ENCODE data around the gene EML4. TPM values are rescaled to one million over a fixed set of nuclear protein-coding genes. Genes with fewer than 3 reads are reported as not detected.

The EML4 gene
- total RNA-seq, 1 experiment from 2014 or later = 38.3 TPM

DNA sequence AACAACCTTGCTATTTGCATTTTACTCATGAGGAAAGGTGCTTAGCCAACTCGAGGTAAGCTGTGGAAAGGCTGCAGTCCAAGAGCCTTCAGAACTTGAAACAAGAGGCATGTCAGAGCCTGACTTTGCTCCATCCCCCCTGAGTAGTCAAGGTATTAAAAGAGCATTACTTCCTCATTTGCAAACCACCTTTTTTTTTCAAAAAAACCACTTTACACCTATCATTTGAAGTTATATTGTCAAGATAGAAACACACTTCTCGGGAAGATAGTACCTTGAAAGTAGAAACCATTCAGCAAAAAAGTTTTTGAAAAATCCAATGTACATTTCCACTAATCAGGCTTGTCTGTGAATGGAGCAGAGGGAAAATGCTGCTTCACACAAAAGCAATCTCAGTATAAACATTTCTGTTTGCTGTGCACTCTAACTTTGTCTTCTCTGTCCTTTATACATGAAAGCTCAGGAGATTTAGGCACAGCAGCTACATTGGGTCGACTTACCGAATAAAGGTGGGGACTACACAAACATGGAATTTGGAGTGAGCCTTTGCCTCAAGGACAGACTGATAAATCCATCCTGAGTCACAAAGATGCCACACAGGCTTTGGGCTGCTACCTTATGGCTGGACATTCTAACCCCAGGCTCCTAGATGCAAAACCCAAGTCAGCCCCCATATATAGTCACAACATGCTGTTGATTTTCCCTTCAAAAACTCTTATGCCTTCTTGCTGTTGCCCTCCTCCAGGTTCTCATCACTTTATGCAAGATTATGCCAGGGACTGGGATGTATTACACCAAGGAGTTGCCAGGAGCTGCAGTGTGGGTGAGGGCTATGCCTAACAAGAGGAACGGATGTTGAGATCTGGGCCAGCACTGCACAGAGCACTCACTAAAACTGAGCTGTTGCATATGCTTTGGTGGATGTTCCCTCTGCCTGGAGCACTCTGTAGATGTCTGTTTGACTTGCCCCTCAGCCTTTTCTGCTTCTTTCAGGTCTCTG is 41.4 kb upstream of the EML4 start:
- H3F3A ChIP-seq (ENCODE audit: low read length, unreplicated experiment) = no peaks in the 10 kb centered on the region
- no peak overlapping the region for H3K27ac ChIP-seq (ENCODE audit: low read length)
- peaks cover 14% of the 10 kb centered on the region for H3K4me1 ChIP-seq (ENCODE audit: insufficient read depth, low read length)
- H4K20me1 ChIP-seq (ENCODE audit: low read length) = no peaks in the 10 kb centered on the region
- intact Hi-C loops (cut with micrococcal nuclease) = no loop called here
- no peak for ATAC-seq
- no peaks in the 10 kb centered on the region for H3K79me2 ChIP-seq (ENCODE audit: low read length)
- ChIA-PET CTCF (no interaction called here), POLR2A (ENCODE audit: unreplicated experiment) (no interaction called here)
- no peaks in the 10 kb centered on the region for H3K9me2 ChIP-seq (replicated peaks; ENCODE audit: low read length)
- no peak for DNase-seq
- BruUV-seq (replicated peaks) = no TSS peak
- H3K4me3 ChIP-seq (ENCODE audit: low read length) = no peak overlapping the region
- TF ChIP-seq, protein P1, sequence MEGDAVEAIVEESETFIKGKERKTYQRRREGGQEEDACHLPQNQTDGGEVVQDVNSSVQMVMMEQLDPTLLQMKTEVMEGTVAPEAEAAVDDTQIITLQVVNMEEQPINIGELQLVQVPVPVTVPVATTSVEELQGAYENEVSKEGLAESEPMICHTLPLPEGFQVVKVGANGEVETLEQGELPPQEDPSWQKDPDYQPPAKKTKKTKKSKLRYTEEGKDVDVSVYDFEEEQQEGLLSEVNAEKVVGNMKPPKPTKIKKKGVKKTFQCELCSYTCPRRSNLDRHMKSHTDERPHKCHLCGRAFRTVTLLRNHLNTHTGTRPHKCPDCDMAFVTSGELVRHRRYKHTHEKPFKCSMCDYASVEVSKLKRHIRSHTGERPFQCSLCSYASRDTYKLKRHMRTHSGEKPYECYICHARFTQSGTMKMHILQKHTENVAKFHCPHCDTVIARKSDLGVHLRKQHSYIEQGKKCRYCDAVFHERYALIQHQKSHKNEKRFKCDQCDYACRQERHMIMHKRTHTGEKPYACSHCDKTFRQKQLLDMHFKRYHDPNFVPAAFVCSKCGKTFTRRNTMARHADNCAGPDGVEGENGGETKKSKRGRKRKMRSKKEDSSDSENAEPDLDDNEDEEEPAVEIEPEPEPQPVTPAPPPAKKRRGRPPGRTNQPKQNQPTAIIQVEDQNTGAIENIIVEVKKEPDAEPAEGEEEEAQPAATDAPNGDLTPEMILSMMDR (conservative IDR thresholded peaks at IDR 0.05; ENCODE audit: low read depth, low read length) = no peak
- TF ChIP-seq EZH2 (IDR thresholded peaks at IDR 0.05; ENCODE audit: low read length, unreplicated experiment) (no peak), EZH2phosphoT487 (IDR thresholded peaks at IDR 0.05; ENCODE audit: borderline replicate concordance, low read length) (no peak)
- no peak overlapping the region for H3K9ac ChIP-seq (ENCODE audit: low read length)
- no peak overlapping the region for H2AFZ ChIP-seq (ENCODE audit: low read length)
- H3K4me2 ChIP-seq (ENCODE audit: low read length) = no peak overlapping the region
- H3K27me3 ChIP-seq (ENCODE audit: low read length) = no peaks in the 10 kb centered on the region
- H3K36me3 ChIP-seq (ENCODE audit: low read depth, low read length) = no peaks in the 10 kb centered on the region
- H3K9me3 ChIP-seq (ENCODE audit: low read length) = no peaks in the 10 kb centered on the region

DNA sequence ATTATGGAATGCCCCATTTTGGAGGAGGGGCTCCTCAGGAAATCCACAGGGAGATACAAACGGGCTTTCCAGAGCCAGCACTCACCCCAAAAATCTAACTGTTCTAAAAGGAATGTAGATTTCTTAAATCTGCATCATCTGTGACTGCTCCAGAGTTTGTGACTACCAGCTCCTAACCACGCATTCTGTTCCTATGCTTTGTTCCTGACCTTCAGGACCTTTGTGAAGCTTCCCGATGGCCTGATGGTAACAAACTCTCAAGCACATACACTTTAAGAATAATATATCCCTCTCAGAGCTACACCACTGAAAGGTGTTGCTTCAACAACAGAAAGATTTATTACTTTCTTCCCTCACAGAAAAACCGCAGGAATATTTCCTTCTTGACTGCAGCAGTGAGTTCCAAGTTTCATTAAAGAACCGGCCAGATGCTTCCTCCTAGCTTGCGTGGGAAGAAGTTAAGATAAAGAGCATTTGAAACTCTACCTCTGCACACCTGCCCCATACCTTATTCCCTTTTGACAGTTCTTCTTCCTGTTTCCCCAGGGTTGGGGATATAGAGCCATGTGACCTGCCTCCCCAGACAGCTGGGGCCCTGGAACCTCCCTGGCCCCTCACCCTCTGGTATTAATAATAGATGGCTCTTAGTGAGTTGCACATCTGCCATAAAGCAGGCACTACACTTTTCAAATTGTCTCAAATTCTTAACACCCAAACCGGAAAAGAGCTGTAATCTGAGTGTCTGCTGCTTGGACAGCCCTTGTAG is 40.2 kb upstream of the EML4 start:
- no peaks in the 10 kb centered on the region for H3K9me3 ChIP-seq (ENCODE audit: low read length)
- DNase-seq (no peak), ATAC-seq (no peak)
- no peaks in the 10 kb centered on the region for H3K9me2 ChIP-seq (replicated peaks; ENCODE audit: low read length)
- no peaks in the 10 kb centered on the region for H3F3A ChIP-seq (ENCODE audit: low read length, unreplicated experiment)
- no TSS peak for BruUV-seq (replicated peaks)
- no peaks in the 10 kb centered on the region for H3K79me2 ChIP-seq (ENCODE audit: low read length)
- TF ChIP-seq, protein P1 (conservative IDR thresholded peaks at IDR 0.05; ENCODE audit: low read depth, low read length) = no peak
- TF ChIP-seq EZH2 (IDR thresholded peaks at IDR 0.05; ENCODE audit: low read length, unreplicated experiment) = no peak
- no peak for TF ChIP-seq EZH2phosphoT487 (IDR thresholded peaks at IDR 0.05; ENCODE audit: borderline replicate concordance, low read length)
- no peaks in the 10 kb centered on the region for H3K27me3 ChIP-seq (ENCODE audit: low read length)
- no peak overlapping the region for H3K27ac ChIP-seq (ENCODE audit: low read length)
- H3K9ac ChIP-seq (ENCODE audit: low read length) = no peak overlapping the region
- no peak overlapping the region for H3K4me3 ChIP-seq (ENCODE audit: low read length)
- no peak overlapping the region for H3K4me2 ChIP-seq (ENCODE audit: low read length)
- peaks cover 24% of the 10 kb centered on the region for H3K4me1 ChIP-seq (ENCODE audit: insufficient read depth, low read length)
- H3K36me3 ChIP-seq (ENCODE audit: low read depth, low read length) = no peaks in the 10 kb centered on the region
- H2AFZ ChIP-seq (ENCODE audit: low read length) = no peak overlapping the region
- ChIA-PET POLR2A (ENCODE audit: unreplicated experiment) (interaction anchor here (0.6 kb wide), 1 partner anchor 373 kb away, joined by 16 read pairs; no protein-coding TSS in a partner anchor), CTCF (no interaction called here)
- intact Hi-C loops (cut with micrococcal nuclease) = no loop called here
- H4K20me1 ChIP-seq (ENCODE audit: low read length) = no peaks in the 10 kb centered on the region
